Ishikawa (cell line): Measurements from ENCODE around the gene NPLOC4.

Source experiments
- CEBPB ChIP-seq: IDR thresholded peaks from 2 replicates; pipeline ENCODE4 v1.6.1; 2012
- CREB1 ChIP-seq: IDR thresholded peaks from 2 replicates; pipeline ENCODE4 v1.6.1; 2012; ENCODE audit warnings: low read depth
- EGR1 ChIP-seq: IDR thresholded peaks from 2 replicates; pipeline ENCODE4 v1.6.1; 2012
- EP300 ChIP-seq: IDR thresholded peaks from 2 replicates; pipeline ENCODE4 v1.6.1; 2012; ENCODE audit warnings: borderline replicate concordance
- FOXM1 ChIP-seq: IDR thresholded peaks from 2 replicates; pipeline ENCODE4 v1.6.1; 2012; ENCODE audit warnings: low read depth, borderline replicate concordance
- NFIC ChIP-seq: IDR thresholded peaks from 2 replicates; pipeline ENCODE4 v1.6.1; 2012
- RAD21 ChIP-seq: IDR thresholded peaks from 2 replicates; pipeline ENCODE4 v1.6.1; 2012; ENCODE audit warnings: low read depth
- TAF1 ChIP-seq: IDR thresholded peaks from 2 replicates; pipeline ENCODE4 v1.6.1; 2012; ENCODE audit warnings: low read depth, mild to moderate bottlenecking
- TCF12 ChIP-seq: IDR thresholded peaks from 2 replicates; pipeline ENCODE4 v1.6.1; 2012; ENCODE audit warnings: low read depth
- TEAD4 ChIP-seq: IDR thresholded peaks from 2 replicates; pipeline ENCODE4 v1.6.1; 2012
- YY1 ChIP-seq: IDR thresholded peaks from 2 replicates; pipeline ENCODE4 v1.6.1; 2012; ENCODE audit warnings: low read depth
- ZBTB7A ChIP-seq: IDR thresholded peaks from 2 replicates; pipeline ENCODE4 v1.6.1; 2012; ENCODE audit warnings: low read depth
- TF ChIP-seq, protein P1 (sequence below): IDR thresholded peaks from 2 replicates; pipeline ENCODE4 v1.6.1; 2012; ENCODE audit warnings: low read depth, mild to moderate bottlenecking
- TF ChIP-seq, protein P2 (sequence below): IDR thresholded peaks from 2 replicates; pipeline ENCODE4 v1.6.1; 2012
- TF ChIP-seq, protein P3 (sequence below): IDR thresholded peaks from 2 replicates; pipeline ENCODE4 v1.6.1; 2012

The NPLOC4 gene

DNA sequence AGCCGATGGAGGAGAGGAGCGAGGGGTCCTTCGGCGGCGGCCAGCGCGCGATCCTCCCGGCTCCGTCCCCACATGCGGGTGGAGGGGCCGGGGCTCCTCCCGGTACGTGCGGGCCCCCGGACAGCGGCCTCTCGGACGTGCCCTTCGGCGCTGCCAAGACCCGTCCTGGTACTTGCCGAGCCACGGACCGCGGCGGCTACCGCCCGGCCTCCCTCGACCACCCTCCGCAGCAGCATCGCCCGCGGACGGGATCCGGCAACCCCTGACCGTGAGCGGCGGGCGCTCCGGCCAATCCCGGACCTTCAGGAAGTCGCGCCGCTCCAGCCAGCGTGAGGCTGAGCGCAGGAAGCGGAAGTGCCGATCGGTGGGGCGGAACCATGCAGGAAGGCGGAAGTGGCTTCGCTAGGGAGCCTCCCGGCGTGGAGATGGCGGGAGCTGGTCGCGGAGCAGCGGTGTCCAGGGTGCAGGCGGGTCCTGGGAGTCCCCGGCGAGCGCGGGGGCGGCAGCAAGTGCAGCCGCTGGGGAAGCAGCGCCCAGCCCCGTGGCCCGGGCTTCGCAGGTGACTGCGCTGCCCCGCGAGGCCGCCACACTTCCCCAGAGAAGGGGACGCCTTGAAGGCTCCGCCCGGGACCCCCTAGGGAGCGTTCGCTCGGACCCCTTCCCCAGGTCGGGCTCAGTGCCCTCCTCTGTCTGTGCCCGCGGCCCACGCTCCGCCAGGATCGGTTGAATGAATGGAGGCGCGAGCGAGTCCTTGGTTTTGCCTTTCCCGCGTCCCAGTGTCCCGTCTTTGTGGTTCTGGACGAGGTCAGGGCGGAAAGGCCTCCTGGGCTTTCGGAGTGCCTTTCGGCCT is 29.7 kb upstream of the NPLOC4 start, which contains the start of the genes CCDC137 and OXLD1:
Gene CCDC137, plus strand, starts transcription at position 396 of the 850 bp plus-strand sequence. Its CDS starts 30 bp downstream, at position 426.
Gene OXLD1, minus strand, starts transcription at position 264 of the 850 bp plus-strand sequence. Its CDS starts 28 bp downstream, at position 236.
- TF ChIP-seq CEBPB (no peak; the same call in 1 of the 2 replicates), CREB1 (no peak), YY1 (peak; percentile 90), EP300 (no peak; the same call in 1 of the 2 replicates), TEAD4 (peak; percentile 47), TAF1 (peak; percentile 98), EGR1 (peak; percentile 65; the same call in 1 of the 2 replicates), FOXM1 (no peak), NFIC (no peak; the same call in 1 of the 2 replicates), ZBTB7A (peak; percentile 41), TCF12 (peak; percentile 65), RAD21 (no peak)
- TF ChIP-seq, protein P1, sequence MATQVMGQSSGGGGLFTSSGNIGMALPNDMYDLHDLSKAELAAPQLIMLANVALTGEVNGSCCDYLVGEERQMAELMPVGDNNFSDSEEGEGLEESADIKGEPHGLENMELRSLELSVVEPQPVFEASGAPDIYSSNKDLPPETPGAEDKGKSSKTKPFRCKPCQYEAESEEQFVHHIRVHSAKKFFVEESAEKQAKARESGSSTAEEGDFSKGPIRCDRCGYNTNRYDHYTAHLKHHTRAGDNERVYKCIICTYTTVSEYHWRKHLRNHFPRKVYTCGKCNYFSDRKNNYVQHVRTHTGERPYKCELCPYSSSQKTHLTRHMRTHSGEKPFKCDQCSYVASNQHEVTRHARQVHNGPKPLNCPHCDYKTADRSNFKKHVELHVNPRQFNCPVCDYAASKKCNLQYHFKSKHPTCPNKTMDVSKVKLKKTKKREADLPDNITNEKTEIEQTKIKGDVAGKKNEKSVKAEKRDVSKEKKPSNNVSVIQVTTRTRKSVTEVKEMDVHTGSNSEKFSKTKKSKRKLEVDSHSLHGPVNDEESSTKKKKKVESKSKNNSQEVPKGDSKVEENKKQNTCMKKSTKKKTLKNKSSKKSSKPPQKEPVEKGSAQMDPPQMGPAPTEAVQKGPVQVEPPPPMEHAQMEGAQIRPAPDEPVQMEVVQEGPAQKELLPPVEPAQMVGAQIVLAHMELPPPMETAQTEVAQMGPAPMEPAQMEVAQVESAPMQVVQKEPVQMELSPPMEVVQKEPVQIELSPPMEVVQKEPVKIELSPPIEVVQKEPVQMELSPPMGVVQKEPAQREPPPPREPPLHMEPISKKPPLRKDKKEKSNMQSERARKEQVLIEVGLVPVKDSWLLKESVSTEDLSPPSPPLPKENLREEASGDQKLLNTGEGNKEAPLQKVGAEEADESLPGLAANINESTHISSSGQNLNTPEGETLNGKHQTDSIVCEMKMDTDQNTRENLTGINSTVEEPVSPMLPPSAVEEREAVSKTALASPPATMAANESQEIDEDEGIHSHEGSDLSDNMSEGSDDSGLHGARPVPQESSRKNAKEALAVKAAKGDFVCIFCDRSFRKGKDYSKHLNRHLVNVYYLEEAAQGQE = no peak
- TF ChIP-seq, protein P2, sequence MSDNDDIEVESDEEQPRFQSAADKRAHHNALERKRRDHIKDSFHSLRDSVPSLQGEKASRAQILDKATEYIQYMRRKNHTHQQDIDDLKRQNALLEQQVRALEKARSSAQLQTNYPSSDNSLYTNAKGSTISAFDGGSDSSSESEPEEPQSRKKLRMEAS = peak; percentile 92
- TF ChIP-seq, protein P3, sequence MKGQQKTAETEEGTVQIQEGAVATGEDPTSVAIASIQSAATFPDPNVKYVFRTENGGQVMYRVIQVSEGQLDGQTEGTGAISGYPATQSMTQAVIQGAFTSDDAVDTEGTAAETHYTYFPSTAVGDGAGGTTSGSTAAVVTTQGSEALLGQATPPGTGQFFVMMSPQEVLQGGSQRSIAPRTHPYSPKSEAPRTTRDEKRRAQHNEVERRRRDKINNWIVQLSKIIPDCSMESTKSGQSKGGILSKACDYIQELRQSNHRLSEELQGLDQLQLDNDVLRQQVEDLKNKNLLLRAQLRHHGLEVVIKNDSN = no peak

DNA sequence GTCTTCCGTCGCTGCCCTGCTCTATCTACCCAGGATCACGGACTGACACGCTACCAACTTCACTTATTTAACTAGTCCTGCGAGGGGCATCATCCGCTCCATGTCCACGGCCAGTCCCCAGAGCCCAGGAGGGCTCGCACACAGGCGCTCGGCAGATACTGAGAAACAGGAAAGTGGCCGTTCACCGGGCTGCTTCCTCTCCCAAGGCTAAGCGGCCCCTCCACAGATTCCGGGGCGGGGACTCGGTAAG is 29.1 kb upstream of the NPLOC4 start:
- TF ChIP-seq, protein P2 = no peak
- TF ChIP-seq TEAD4 = no peak
- TF ChIP-seq YY1 = no peak
- TF ChIP-seq TCF12 = no peak
- no peak for TF ChIP-seq NFIC
- TF ChIP-seq EGR1 = no peak
- no peak for TF ChIP-seq RAD21
- TF ChIP-seq, protein P1 = no peak
- no peak for TF ChIP-seq CREB1
- TF ChIP-seq ZBTB7A = no peak
- no peak for TF ChIP-seq CEBPB
- TF ChIP-seq, protein P3 = no peak

DNA sequence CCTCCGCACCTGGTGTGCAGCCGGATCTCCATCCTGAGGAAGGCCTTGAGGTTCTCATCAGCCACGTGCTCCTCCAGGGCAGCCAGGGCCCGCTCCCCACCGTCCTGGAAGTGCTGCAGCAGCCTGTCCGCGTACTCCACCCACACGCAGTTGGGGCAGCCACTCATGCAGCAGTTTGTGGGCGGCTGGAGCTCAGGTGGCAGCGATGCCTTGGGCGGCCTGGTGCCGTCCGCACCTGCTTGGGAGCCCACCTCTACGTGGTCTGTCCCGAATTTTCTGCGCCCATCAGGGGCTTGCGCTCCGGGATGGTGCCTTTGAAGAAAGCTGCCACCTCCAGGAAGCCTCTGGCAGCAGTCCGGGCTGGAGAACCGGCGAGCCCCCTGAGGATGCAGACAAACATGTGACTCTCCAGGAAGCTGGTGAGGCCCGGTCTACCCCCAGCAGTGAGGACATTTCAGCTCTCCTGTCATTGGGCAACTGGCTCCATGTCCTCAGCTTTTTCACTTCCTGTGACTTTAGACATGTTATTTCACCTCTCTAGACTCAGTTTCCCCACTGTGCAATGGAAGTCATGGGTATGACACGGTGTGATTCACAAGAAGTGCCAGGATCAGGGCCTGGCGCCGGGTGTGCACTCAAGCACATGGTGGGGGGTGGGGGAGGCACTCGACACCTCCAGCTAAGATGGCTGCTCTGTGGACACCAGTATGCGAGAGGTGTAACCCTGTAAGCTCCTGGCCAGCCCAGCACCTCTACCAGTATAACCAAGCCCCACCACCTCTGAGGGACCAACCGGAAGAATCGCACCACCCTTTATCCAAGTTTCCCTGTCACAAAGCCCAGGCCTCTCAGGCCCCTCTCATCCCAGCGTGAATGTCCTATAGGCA is 28.5 kb upstream of the NPLOC4 start:
- TF ChIP-seq YY1 = peak; percentile 85
- TF ChIP-seq TAF1 = peak; percentile 18; the same call in 1 of the 2 replicates
- TF ChIP-seq, protein P2 = peak; percentile 96
- TF ChIP-seq TEAD4 = no peak

DNA sequence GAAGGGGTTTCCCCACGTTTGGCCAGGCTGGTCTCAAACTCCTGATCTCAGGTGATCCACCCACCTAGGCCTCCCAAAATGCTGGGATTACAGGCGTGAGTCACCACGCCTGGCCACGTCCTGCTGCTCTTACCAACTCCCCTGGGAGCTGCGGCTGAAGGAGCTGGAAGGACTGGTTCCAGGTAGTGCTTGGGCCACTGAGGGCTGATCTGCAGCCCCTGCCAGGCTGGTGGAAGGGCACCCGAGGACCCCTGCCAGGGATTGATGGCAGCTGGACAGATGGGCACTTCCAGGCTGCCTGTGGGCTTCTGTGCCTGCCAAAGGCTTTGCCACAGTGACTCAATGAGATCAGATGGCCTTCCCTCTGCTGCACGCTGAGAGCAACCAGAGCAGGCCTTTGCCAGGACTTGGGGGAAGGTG is 27.1 kb upstream of the NPLOC4 start:
- TF ChIP-seq TAF1 (no peak), RAD21 (no peak), EGR1 (no peak), CREB1 (no peak), TEAD4 (no peak), YY1 (no peak), EP300 (no peak), ZBTB7A (no peak)
- TF ChIP-seq, protein P2 = no peak
- TF ChIP-seq, protein P3 = no peak
- TF ChIP-seq, protein P1 = no peak
